Fibroblast of the aortic adventitia (primary cell): Measurements from ENCODE around the gene TRIM72. TPM values are rescaled to one million over a fixed set of nuclear protein-coding genes. Genes with fewer than 3 reads are reported as not detected.

Experiments
- DNase-seq: peaks from one replicate; pipeline ENCODE4 v3.0.0-alpha.2; 2010; ENCODE audit warnings: low read depth
- H3K4me3 ChIP-seq: 2 replicates; pipeline ENCODE4 v1.5.1; 2011; ENCODE audit warnings: low read depth, mild to moderate bottlenecking, control low read depth, low read length, moderate library complexity
- total RNA-seq: library from RNA; depleted of rRNA; stranded (reverse); fragments of >200 nt; gene quantifications from 2 replicates; pipeline ENCODE4 v1.2.3, GENCODE V29; 2012; ENCODE audit warnings: low replicate concordance
- TF ChIP-seq, protein P1 (sequence below): IDR thresholded peaks from 2 replicates; pipeline ENCODE4 v1.5.1; 2011; ENCODE audit warnings: mild to moderate bottlenecking, low read length, control low read depth, inconsistent platforms; ENCODE audit not compliant: insufficient read depth

TRIM72 gene
- total RNA-seq, 1 donor = not detected

DNA sequence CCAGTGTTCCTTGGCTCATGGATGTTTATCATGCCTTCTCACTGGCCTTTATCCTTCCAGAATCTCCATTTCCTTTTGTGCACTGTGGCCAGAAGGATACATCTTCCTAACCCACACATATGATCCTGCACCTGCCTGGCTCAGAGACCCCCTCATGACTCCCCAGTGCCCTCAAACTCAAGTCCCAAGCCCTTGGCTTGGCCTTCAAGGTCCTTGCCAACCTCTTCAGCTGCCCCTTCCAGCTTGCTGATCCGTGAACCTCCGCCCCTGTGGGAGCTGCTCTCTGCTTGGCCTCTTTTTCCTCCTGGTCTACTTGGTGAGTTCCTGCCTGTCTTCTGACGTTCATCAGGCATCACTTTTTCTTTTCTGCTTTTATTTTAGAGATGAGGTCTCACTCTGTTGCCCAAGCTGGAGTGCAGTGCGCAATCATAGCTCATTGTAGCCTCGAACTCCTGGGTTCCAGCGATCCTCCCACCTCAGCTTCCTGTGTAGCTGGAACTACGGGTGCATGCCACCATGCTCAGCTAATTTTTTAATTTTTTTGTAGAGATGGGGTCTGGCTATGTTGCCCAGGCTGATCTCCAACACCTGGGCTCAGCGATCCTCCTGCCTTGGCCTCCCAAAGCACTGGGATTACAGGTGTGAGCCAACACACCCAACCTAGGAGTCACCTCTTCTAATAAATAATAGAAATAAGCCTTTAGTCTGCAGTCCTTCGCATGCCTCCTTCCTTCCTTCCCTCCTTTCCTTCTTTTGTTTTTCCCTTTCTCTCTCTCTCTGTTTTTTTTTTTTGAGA, 8.8 kb upstream of the TRIM72 start:
- no peak overlapping the region for H3K4me3 ChIP-seq
- DNase-seq = no peak
- TF ChIP-seq, protein P1, sequence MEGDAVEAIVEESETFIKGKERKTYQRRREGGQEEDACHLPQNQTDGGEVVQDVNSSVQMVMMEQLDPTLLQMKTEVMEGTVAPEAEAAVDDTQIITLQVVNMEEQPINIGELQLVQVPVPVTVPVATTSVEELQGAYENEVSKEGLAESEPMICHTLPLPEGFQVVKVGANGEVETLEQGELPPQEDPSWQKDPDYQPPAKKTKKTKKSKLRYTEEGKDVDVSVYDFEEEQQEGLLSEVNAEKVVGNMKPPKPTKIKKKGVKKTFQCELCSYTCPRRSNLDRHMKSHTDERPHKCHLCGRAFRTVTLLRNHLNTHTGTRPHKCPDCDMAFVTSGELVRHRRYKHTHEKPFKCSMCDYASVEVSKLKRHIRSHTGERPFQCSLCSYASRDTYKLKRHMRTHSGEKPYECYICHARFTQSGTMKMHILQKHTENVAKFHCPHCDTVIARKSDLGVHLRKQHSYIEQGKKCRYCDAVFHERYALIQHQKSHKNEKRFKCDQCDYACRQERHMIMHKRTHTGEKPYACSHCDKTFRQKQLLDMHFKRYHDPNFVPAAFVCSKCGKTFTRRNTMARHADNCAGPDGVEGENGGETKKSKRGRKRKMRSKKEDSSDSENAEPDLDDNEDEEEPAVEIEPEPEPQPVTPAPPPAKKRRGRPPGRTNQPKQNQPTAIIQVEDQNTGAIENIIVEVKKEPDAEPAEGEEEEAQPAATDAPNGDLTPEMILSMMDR = no peak

DNA sequence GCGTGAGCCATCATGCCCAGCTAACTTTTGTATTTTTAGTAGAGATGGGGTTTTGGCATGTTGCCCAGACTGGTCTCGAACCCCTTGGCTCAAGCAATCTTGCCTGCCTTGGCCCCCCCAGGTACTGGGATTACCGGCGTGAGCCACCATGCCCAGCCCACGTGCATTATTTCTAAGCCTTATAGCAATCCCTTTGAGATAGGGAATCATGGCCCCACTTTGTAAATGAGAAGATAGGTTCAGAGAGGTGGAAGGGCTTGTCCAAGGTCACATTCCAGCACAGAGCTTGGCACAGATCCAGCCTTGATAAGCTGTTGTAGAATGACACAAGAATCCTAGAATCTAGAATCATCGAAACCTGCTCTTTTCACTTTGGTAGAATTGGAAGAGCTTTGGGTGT, 7.1 kb upstream of the TRIM72 start:
- TF ChIP-seq, protein P1 = no peak
- DNase-seq = no peak
- H3K4me3 ChIP-seq = no peak overlapping the region

DNA sequence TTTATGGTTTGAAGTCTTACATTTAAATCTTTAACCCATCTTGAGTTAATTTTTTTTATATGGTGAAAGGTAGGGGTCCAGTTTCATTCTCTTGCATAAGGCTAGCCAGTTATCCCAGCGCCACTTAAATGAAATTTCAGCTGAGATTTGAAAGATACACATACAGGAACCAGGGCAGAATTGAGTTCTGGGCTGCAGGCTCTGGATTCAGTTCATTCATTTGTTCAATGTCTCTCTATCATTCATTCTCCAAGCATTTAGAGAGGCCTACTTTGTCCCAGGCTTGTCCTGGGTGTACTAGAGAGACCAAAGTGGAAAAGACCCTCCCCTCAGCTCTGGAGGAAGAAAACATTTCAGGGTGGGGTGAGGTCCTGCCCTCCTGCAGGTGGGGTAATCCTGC, 577 bp upstream of the TRIM72 start:
- no peak overlapping the region for H3K4me3 ChIP-seq
- TF ChIP-seq, protein P1 = no peak
- no peak for DNase-seq

DNA sequence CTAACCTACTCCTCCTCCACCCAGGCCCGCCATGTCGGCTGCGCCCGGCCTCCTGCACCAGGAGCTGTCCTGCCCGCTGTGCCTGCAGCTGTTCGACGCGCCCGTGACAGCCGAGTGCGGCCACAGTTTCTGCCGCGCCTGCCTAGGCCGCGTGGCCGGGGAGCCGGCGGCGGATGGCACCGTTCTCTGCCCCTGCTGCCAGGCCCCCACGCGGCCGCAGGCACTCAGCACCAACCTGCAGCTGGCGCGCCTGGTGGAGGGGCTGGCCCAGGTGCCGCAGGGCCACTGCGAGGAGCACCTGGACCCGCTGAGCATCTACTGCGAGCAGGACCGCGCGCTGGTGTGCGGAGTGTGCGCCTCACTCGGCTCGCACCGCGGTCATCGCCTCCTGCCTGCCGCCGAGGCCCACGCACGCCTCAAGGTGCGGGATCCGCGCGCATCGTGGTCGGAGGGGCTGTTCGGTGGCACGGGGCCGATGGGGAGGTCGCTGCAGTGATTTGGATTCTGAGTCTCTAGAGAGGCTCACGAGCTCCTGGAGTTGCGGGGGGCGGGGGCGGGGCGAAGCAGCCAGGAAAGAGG, 878 bp downstream of the TRIM72 start:
- TF ChIP-seq, protein P1 = no peak
- DNase-seq = no peak
- H3K4me3 ChIP-seq = peak overlapping the region; percentile 58

DNA sequence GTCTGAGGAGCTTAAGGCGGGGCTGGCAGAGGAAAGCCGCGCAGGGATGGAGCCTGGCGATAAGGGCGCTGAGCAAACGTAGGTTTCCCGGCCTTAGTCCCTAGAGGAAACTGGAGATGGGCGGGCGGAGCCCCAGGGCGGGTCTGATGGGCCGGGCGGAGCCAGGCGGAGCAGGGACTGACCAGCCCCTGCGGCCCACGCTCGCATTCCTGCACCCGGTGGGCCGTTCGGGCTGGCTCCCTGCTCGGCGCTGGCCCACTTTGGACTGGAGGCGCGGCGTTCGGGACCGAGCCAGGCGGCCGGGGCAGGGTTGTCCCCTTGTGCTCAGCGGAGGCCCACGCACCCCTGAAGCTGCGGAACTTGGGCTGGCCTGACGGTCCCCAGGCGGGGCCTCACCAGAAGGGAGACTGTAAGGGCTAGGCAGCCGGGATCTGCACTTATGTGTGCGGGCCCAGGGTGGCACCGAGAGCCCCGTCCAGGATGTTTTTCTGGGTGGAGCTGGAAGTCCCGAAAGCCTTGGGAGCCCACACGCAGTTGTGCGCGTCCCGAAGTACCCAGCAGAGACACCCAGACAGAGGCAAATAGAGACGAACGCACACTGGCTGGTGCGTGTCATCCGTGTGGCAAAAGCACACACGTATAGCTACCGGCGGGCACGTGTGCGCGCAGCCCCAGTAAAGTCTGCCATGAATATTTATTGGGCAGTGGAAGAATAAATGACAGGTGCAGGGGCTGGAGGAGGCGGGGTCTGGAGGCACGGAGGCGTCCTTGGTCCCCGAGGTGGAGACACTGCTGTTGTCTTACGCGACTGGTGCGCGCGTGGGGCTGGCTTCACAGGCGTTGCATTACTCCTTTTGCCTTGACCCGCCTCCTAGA, 1.6 kb downstream of the TRIM72 start:
- DNase-seq = peak; percentile 64
- H3K4me3 ChIP-seq = peak overlapping the region; percentile 58
- TF ChIP-seq, protein P1 = no peak

DNA sequence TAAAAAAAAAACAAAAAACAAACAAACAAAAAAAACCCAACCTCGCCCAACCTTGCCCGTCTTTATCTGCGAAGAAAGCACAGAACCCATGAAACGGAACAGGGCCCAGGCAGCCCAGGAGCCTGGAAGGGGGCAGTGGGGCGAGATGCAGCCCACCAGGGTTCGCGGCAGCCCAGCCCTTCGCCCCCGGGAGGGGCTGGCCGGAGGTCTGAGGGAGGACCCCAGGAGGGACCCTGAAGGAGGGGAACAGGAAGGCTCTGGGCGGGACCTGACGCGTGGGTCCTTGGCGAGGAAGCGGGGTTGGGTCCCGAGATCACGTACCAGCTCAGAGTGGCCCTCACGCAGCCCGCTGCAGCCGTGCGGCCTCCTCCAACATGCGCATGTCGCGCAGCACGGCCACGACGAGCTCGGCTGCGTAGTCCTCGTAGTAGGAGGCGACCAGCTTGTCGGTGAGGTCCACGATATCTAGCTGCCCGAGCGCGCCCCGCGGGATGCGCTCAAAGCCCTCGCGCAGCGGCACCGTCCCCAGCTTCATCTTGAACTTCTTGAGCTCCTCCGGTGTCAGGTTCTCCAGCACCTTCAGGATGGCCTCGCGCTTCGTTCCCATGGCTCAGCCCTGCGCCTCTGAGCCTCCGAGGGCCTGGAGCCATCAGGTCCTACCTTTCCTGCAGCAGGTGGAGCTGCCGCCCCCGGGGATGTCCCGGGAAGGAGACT, 2.7 kb downstream of the TRIM72 start, which contains the start of gene PYDC1:
PYDC1 (minus strand) TSS at position 714 of the 714 bp plus-strand sequence; CDS start at position 607, 107 bp downstream.
- TF ChIP-seq, protein P1 = no peak
- no peak within 1 kb of the TSS for H3K4me3 ChIP-seq
- no peak for DNase-seq
